HCT116 (cell line): ENCODE measurements around the gene POLD2. TPM values are rescaled to one million over a fixed set of nuclear protein-coding genes. Genes with fewer than 3 reads are reported as not detected.

Source experiments
- ATAC-seq: fragments of 200-7000 bp; cut with Tn5 transposase; 2 replicates; pipeline ENCODE4 v1.9.1; 2020; ENCODE audit warnings: mild to moderate bottlenecking, moderate library complexity
- BruUV-seq: library from RNA; stranded (reverse); fragments of 400-500 nt; replicated peaks from 2 replicates; lab custom pipeline; 2021; lab: Mats Ljungman, UMichigan
- CTCF ChIA-PET: fragments of 300-600 bp; sonication (Branson Sonifier 250); formaldehyde crosslinking; loops from one replicate; lab custom pipeline; 2021; ENCODE audit warnings: antibody characterized with exemption; lab: Charles Lee
- POLR2A ChIA-PET: fragments of 300-600, 350-600 bp; sonication (Branson Sonifier 250); formaldehyde crosslinking; loops from one replicate; lab custom pipeline; 2021; ENCODE audit warnings: antibody characterized with exemption; lab: Charles Lee
- RAD21 ChIA-PET, 2 experiments: fragments of 300-600 bp; sonication (Branson Sonifier 250); formaldehyde crosslinking; loops; one replicate each; lab custom pipeline; 2023; ENCODE audit warnings: low total read pairs in 2 of 2; ENCODE audit not compliant: uncharacterized antibody in 2 of 2, unreplicated experiment in 2 of 2, low non-redundant PET in 1 of 2; lab: Charles Lee
- DNase-seq: peaks from one replicate; pipeline ENCODE4 v3.0.0-alpha.2; 2010; ENCODE audit warnings: low read depth, low spot score
- H2AFZ ChIP-seq: fragments of 200-600 bp; shearing (Covaris generic), sonication (generic); 2 replicates; pipeline ENCODE4 v1.6.1; 2017; ENCODE audit warnings: low read depth, mixed run types, mixed read lengths, antibody characterized with exemption, low read length; ENCODE audit not compliant: poor library complexity, severe bottlenecking
- H3K27ac ChIP-seq: 2 replicates; pipeline ENCODE4 v1.5.1; 2012; ENCODE audit warnings: low read depth, low read length
- H3K27me3 ChIP-seq: fragments of 200-600 bp; sonication (generic); 2 replicates; pipeline ENCODE4 v1.6.1; 2016; ENCODE audit warnings: mixed run types, low read length, mixed read lengths; ENCODE audit not compliant: insufficient read depth
- H3K36me3 ChIP-seq, 2 experiments: fragments of 200-500 bp in 1 of 2; fragments of 200-600 bp in 1 of 2; sonication (Bioruptor generic) in 1 of 2; sonication (generic) in 1 of 2; 2 replicates each; pipeline versions ENCODE4 v1.5.1 to v1.6.1; 2014 to 2016; ENCODE audit warnings: low read length in 2 of 2, inconsistent platforms in 1 of 2, mixed read lengths in 1 of 2, mixed run types in 1 of 2; ENCODE audit not compliant: insufficient read depth in 2 of 2, control insufficient read depth in 1 of 2
- H3K4me1 ChIP-seq, 2 experiments: fragments of 200-600 bp in 1 of 2; sonication (generic) in 1 of 2; 2 replicates each; pipeline versions ENCODE4 v1.5.1 to v1.6.1; 2012 to 2017; ENCODE audit warnings: low read length in 2 of 2, inconsistent platforms in 1 of 2, mild to moderate bottlenecking in 1 of 2, mixed read lengths in 1 of 2, mixed run types in 1 of 2, moderate library complexity in 1 of 2; ENCODE audit not compliant: insufficient read depth in 2 of 2, control insufficient read depth in 1 of 2
- H3K4me2 ChIP-seq: fragments of 200-600 bp; sonication (generic); 2 replicates; pipeline ENCODE4 v1.6.1; 2017; ENCODE audit warnings: mixed run types, low read length, mixed read lengths
- H3K4me3 ChIP-seq, 2 experiments: fragments of 200-600 bp in 1 of 2; sonication (generic) in 1 of 2; replicated peaks in 1 of 2; 2 replicates each; pipeline ENCODE4 v1.5.1; 2011 to 2016; ENCODE audit warnings: low read length in 2 of 2, control low read depth in 1 of 2, low read depth in 1 of 2, mild to moderate bottlenecking in 1 of 2, mixed read lengths in 1 of 2, mixed run types in 1 of 2
- H3K79me2 ChIP-seq: fragments of 200-600 bp; sonication (generic); 2 replicates; pipeline ENCODE4 v1.6.1; 2017; ENCODE audit warnings: mild to moderate bottlenecking, mixed run types, low read length, moderate library complexity, mixed read lengths; ENCODE audit not compliant: insufficient read depth
- H3K9ac ChIP-seq: fragments of 200-600 bp; sonication (generic); 2 replicates; pipeline ENCODE4 v1.6.1; 2016; ENCODE audit warnings: low read length, mixed read lengths
- H3K9me2 ChIP-seq: fragments of 200-600 bp; sonication (generic), shearing (Covaris generic); 2 replicates; pipeline ENCODE4 v1.6.1; 2017; ENCODE audit warnings: mixed run types, mild to moderate bottlenecking, moderate library complexity; ENCODE audit not compliant: insufficient read depth
- H3K9me3 ChIP-seq, 2 experiments: fragments of 200-500 bp in 1 of 2; fragments of 200-600 bp in 1 of 2; sonication (Bioruptor generic) in 1 of 2; sonication (generic) in 1 of 2; 2 replicates each; pipeline ENCODE4 v1.6.1; 2014 to 2017; ENCODE audit warnings: low read length in 2 of 2, mixed read lengths in 2 of 2, inconsistent platforms in 1 of 2, low read depth in 1 of 2, mild to moderate bottlenecking in 1 of 2, mixed run types in 1 of 2, moderate library complexity in 1 of 2; ENCODE audit not compliant: control insufficient read depth in 1 of 2, insufficient read depth in 1 of 2
- H4K20me1 ChIP-seq: fragments of 200-600 bp; sonication (generic), shearing (Covaris generic); 2 replicates; pipeline ENCODE4 v1.6.1; 2017; ENCODE audit warnings: mixed run types, mild to moderate bottlenecking, moderate library complexity; ENCODE audit not compliant: insufficient read depth
- CEBPB ChIP-seq: IDR thresholded peaks from 2 replicates; pipeline ENCODE4 v1.6.1; 2012; ENCODE audit warnings: low read depth
- CTCF ChIP-seq, 3 experiments: fragments of 200-600 bp in 1 of 3; sonication (generic) in 1 of 3; IDR thresholded peaks in 2 of 3; conservative IDR thresholded peaks in 1 of 3; 2 replicates each; pipeline ENCODE4 v1.5.1; 2012 to 2017; ENCODE audit warnings: low read depth in 2 of 3, low read length in 2 of 3, antibody characterized with exemption in 1 of 3, borderline replicate concordance in 1 of 3, control low read depth in 1 of 3, mild to moderate bottlenecking in 1 of 3, mixed read lengths in 1 of 3, mixed run types in 1 of 3, moderate library complexity in 1 of 3; ENCODE audit not compliant: insufficient read depth in 1 of 3
- EGR1 ChIP-seq: IDR thresholded peaks from 2 replicates; pipeline ENCODE4 v1.6.1; 2012; ENCODE audit warnings: low read depth
- JUND ChIP-seq: IDR thresholded peaks from 2 replicates; pipeline ENCODE4 v1.6.1; 2012
- SRF ChIP-seq: IDR thresholded peaks from 2 replicates; pipeline ENCODE4 v1.6.1; 2012; ENCODE audit warnings: low read depth
- intact Hi-C: fragments of 100-400 bp; cut with micrococcal nuclease; formaldehyde crosslinking; loops from 2 replicates; pipeline ENCODE4 v1.10.0; 2022
- total RNA-seq: library from RNA; stranded (reverse); gene quantifications from one replicate; pipeline ENCODE4 v1.2.1, GENCODE V29; 2021; ENCODE audit not compliant: unreplicated experiment
- TF ChIP-seq, protein P1 (sequence below): IDR thresholded peaks from 2 replicates; pipeline ENCODE4 v1.6.1; 2012

The POLD2 gene
- total RNA-seq, 1 experiment from 2014 or later: 237 TPM

GRCh38 chr7:44163591-44163990 is 40.2 kb upstream of the POLD2 start:
- Histone ChIP-seq H3K9me3 (no peaks in the 10 kb centered on the region), H3K79me2 (no peaks in the 10 kb centered on the region), H3K9ac (no peak overlapping the region), H4K20me1 (no peaks in the 10 kb centered on the region), H3K27me3 (no peaks in the 10 kb centered on the region), H2AFZ (no peak overlapping the region), H3K4me2 (no peak overlapping the region), H3K27ac (no peak overlapping the region), H3K4me3 (no peak overlapping the region), H3K4me1 (peaks cover 0 to 3% of the 10 kb centered on the region in 2 experiments; a peak in 1 of 4 replicates), H3K9me2 (no peaks in the 10 kb centered on the region), H3K36me3 (no peaks in the 10 kb centered on the region)
- no peak for DNase-seq
- ChIA-PET RAD21 (no interaction called here), POLR2A (no interaction called here), CTCF (no interaction called here)
- no peak for TF ChIP-seq CTCF (IDR thresholded peaks at IDR 0.05 in 2 of 3, conservative IDR thresholded peaks at IDR 0.05 in 1 of 3; ENCODE audit: borderline replicate concordance in 1 of 3, insufficient read depth in 1 of 3, low read depth in 2 of 3, low read length in 2 of 3)
- TF ChIP-seq, protein P1, sequence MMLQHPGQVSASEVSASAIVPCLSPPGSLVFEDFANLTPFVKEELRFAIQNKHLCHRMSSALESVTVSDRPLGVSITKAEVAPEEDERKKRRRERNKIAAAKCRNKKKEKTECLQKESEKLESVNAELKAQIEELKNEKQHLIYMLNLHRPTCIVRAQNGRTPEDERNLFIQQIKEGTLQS: no peak
- no peak for TF ChIP-seq JUND
- no peak for TF ChIP-seq SRF
- no peak for TF ChIP-seq EGR1
- intact Hi-C loops: no loop called here
- BruUV-seq: no TSS peak
- peak; percentile 42; the same call in 1 of the 2 replicates for ATAC-seq

- ChIA-PET CTCF (no interaction called here), RAD21 (no interaction called here), POLR2A (no interaction called here)
- no peaks in the 10 kb centered on the region for H3K9me2 ChIP-seq
- no peak for TF ChIP-seq CEBPB
- no TSS peak for BruUV-seq
- H3K4me1 ChIP-seq: peaks cover 0 to 3% of the 10 kb centered on the region in 2 experiments; a peak in 1 of 4 replicates
- no peaks in the 10 kb centered on the region for H4K20me1 ChIP-seq
- no peaks in the 10 kb centered on the region for H3K36me3 ChIP-seq
- H3K9me3 ChIP-seq: no peaks in the 10 kb centered on the region
- no peak overlapping the region for H3K4me3 ChIP-seq
- DNase-seq (no peak), ATAC-seq (no peak)
- H3K4me2 ChIP-seq: no peak overlapping the region
- no peaks in the 10 kb centered on the region for H3K27me3 ChIP-seq
- no peak overlapping the region for H3K27ac ChIP-seq
- intact Hi-C loops: no loop called here
- H3K9ac ChIP-seq: no peak overlapping the region
- no peak overlapping the region for H2AFZ ChIP-seq
- no peaks in the 10 kb centered on the region for H3K79me2 ChIP-seq
These were observed 39.5 kb upstream of the POLD2 start for GRCh38 chr7:44162785-44163395.
